GM18508 (cell line): ENCODE data around the gene PRDM7.

Experiments used
- ATAC-seq: cut with Tn5 transposase; IDR thresholded peaks from one replicate; pipeline ENCODE4 v1.9.1; 2021; ENCODE audit warnings: moderate number of reproducible peaks; ENCODE audit not compliant: insufficient read depth, unreplicated experiment

PRDM7 gene

GRCh38 chr16:90041896-90042473 lies 35.1 kb downstream of the PRDM7 start:
- ATAC-seq = no peak

GRCh38 chr16:90040152-90041023 lies 36.7 kb downstream of the PRDM7 start:
- no peak for ATAC-seq

DNA sequence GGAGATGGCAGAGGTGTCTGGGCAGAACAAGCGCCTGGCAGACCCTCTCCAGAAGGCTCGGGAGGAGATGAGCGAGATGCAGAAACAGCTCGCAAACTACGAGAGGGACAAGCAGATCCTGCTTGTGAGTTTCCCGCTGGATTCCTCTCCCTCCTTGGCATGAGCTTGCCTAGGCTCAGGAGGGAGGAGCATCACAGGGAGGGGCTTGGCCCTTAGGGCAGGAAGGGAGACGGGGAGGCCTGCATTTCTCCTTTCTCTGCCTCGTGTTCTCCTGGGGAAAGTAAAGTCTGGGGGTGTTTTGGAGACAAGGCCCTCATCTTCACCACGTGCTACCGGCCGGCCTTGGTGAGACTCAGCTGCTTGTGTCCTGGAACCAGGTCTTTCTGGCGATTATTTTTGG lies 39.9 kb downstream of the PRDM7 start:
- ATAC-seq = no peak

DNA sequence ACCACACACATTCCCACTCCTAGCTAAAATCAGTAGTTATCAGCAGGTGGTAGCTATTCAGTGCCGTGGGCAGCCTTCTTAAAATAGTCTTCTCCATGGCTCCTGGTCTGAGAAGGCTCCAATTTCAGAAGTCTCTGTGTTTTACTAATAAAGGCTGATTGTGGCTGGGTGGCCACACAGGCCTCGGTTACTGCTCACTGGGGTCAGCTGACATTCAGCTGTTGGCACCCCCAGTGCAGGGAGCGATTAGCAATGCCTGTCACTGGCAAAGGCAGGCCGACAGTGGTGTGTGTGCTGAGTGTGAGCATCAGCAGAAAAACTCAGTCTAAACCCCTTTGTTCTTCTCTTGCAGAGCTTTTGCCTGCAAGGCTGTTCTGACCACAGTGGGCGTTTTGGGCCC lies 41.2 kb downstream of the PRDM7 start:
- ATAC-seq = no peak

DNA sequence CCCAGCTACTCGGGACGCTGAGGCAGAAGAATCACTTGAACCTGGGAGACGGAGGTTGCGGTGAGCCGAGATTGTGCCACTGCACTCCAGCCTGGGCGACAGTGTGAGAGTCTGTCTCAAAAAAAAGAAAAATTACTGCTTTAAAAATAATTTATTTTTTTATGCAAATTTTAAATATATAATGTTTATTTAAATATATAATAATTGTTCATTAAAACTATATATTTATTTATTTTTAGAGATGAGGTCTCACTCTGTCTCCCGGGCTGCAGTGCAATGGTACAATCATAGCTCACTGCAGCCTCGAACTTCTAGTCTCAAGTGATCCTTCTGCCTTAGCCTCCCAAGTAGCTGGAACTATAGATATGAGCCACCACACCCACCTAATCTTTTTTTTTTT lies 42.6 kb downstream of the PRDM7 start:
- ATAC-seq = no peak

- ATAC-seq = no peak
These were observed 43.7 kb downstream of the PRDM7 start for GRCh38 chr16:90033387-90033786.

GRCh38 chr16:90032674-90033331 lies 44.3 kb downstream of the PRDM7 start:
- no peak for ATAC-seq

GRCh38 chr16:90031931-90032673 lies 45.0 kb downstream of the PRDM7 start:
- no peak for ATAC-seq

- no peak for ATAC-seq
These were observed 45.8 kb downstream of the PRDM7 start for GRCh38 chr16:90031186-90031930.

GRCh38 chr16:90028985-90029384 lies 48.1 kb downstream of the PRDM7 start:
- no peak for ATAC-seq

- no peak for ATAC-seq
These were observed 49.5 kb downstream of the PRDM7 start for GRCh38 chr16:90027611-90028010.

- no peak for ATAC-seq
These were observed 51.0 kb downstream of the PRDM7 start for GRCh38 chr16:90026135-90026534.

GRCh38 chr16:90023078-90023447 lies 54.1 kb downstream of the PRDM7 start:
- no peak for ATAC-seq

GRCh38 chr16:90022209-90023077 lies 54.7 kb downstream of the PRDM7 start:
- no peak for ATAC-seq

- ATAC-seq = no peak
These were observed 56.2 kb downstream of the PRDM7 start for GRCh38 chr16:90020838-90021382.

DNA sequence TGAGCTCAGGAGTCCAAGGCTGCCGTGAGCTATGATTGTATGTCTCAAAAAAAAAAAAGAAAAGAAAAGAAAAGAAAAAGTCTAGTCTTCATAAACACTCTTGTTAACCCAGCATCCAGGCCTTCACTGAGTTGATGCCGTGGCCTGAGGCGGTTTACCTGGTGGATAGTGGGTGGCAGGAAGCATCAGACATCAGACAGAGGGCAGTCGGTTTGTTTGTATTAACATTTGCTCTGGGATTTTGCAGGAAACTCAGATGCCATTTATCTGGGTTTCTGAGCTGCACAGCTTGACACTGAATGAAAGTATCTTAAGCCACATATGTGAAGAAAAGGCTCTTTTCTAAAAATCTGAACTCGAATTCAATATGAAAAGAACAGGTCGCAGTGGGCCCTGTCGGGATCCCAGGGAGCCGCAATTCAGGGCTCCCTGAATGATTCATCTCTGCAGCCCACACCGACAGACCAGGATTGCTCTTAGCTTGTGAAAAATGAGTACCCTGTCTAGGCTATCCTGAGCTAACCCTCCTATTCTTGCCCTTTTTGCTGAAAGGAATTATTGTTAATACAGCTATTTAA lies 56.8 kb downstream of the PRDM7 start:
- ATAC-seq = no peak

- ATAC-seq = no peak
These were observed 57.4 kb downstream of the PRDM7 start for GRCh38 chr16:90019543-90020259.
